Activated CD4-positive, alpha-beta T cell treated with anti-CD3 and anti-CD28 coated beads, Interleukin-2, amount 50 U/mL, for 1 hour (primary cell): ENCODE results near the gene IFIH1.
A peak's percentile ranks its signal among the peaks of the same experiment; 100 is the strongest.

ENCODE experiments used
- DNase-seq: peaks from one replicate; pipeline ENCODE4 v3.0.0-alpha.2; 2020

IFIH1 gene

DNA sequence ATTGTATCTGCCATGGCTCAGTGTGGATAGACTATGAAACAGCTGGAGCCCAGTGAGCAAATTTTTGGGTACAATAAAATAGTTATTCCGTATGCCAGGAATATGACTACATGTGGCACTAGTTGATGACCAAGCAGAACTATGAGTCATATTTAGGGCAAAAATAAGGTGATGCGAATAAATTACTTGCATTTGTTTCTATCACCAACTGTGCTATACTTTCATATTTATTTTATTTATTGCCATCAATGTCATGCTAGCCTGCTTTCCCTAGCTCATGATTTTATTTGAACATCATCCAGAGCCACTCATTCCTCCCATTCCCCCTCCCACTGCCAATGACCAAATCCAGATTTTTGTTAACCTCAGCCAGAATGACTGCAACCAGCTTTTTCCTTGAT lies 61.9 kb downstream of the IFIH1 start:
- DNase-seq = no peak

DNA sequence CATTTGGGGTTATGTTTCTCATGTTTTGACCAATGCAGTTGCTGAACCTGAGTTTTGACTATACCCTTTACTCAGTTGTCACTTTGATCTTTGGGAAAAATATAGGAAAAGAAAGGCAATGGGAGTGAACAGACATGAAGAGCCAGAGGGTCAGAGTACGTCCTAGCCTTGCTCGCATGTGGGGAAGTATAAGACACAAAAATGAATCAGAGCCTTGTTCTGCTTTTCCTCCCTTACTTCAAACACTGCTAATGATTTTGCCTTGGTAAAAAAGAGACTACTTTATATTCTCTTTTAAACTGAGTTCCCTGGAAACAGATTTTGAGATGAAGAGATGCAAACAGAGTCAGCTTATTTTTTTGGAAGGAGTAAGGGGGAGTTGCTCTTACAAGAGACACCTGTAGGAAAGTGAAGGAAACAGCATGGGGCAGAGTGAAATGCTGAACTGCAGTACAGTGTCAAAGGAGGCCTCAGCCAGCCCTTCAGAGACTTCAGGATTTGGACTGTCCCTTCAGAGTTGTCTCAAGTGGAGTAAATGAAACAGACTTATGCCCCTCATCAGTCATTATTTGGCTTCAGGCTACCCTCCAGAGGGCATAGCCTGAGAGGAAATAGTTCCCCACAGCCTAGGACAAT lies 64.1 kb downstream of the IFIH1 start:
- DNase-seq = no peak

DNA sequence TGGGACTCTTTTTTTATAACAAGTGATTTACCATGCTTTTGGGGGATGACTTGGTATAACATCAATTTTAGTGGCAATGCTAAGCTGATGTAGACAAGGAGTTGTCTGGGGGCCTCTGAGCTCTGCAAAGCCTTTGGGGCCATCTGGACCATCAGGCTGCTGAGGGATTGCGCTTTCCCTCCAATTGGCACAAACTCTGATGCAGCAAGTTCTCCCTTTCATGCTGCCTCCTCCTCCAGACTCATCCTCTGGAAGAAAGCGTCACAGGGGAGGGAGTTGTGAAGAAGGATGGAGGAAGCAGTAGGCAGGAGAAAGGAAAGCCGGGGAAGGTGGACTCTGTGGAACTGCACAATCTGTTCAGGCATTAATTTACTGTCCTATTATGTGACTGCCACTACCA lies 65.0 kb downstream of the IFIH1 start:
- no peak for DNase-seq

DNA sequence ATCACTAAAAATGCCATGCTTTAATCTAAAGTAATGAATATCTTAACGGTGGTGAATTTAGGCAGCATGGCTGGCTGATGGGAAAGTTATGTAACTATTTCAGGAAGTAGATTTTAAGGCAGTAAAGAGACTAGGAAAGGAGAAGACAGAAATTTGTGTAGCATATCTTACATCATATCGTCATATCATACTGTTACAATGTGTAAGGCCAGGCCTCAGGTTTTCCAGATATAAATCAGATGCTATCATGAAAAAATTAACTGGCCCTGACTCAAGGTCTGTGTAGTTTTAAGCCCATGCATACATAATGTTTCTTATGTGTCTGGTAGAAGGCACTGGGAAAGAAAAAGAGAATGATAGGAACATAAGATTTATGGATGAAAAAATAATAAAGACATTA lies 66.3 kb downstream of the IFIH1 start:
- DNase-seq = no peak

DNA sequence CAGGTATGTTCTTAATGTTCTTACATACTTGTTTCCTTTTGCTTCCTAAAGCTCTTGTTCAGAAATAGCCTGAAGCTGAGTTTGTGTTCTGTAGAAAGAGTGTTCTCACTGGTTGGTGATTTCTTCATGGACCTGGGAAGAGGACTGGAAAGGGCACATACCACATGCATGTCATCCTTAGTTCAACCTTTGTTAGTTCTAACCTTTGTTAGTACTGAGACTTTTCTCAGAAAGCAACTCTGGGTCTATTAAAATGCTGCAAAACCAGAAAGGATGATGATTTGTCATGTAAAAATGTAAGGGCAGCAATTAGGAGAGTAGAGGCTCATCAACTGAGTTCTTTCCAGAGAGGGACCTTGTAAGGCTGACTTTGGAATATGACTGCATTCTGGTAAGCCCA lies 72.7 kb downstream of the IFIH1 start:
- DNase-seq = no peak

DNA sequence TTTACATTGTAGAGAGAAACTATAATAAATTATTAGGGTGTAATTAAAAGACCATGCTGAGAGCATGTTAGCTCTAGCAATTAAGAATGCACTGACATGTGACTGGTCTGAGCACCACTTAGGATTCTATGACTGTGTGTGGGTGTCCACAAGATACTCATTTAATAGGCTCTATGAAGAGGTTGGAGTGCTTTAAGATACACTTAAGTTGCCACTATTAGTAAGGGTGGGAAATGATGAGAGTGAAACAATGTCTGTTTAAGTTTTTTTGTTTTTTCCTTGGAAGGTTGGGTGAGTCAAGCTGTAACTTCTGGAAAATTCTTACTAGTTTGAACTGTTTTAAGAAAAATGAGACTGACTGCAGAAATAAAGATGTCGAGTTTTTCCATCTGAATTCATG lies 73.4 kb downstream of the IFIH1 start:
- DNase-seq = no peak

DNA sequence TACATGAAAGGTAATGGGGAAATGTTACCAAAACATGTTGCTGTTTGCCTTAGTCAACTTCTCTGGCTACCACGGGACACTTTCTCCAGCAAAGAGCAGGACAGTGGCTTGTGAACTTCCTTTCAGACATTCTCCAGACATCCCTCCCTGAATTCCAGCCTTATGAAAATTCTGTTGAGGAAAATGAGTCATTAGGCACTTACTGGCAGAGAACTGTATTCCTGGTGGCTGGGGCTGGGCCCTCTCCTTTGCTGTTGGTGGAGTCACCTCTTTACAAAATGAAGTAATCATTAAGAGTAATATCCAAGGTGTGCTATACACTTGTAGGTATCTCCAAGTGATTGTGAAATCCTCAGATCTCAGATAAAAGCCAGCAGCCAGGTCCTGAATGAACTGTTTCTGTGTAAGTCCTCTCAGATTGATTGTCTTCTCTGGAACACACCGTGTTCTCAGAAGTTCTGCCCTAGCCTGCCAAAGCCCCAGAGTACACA lies 73.9 kb downstream of the IFIH1 start:
- no peak for DNase-seq

DNA sequence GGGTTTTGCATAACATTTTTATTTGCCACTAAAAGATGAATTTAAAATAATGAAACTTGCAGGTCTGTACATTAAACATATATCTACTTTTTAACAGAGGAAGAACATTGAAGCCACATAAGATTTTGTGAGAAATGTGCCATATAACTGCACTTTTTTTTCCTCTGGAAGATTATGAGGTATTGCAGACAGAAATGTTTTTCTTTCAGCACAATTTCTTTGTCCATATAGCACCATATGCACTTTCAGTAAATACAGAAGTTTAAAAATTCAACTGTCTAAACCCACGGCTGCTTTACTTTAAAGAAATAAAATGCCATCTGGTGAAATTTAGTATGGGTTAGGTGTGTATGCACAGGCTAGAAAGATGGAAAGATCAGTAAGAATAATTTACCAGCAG lies 74.8 kb downstream of the IFIH1 start:
- DNase-seq = no peak

DNA sequence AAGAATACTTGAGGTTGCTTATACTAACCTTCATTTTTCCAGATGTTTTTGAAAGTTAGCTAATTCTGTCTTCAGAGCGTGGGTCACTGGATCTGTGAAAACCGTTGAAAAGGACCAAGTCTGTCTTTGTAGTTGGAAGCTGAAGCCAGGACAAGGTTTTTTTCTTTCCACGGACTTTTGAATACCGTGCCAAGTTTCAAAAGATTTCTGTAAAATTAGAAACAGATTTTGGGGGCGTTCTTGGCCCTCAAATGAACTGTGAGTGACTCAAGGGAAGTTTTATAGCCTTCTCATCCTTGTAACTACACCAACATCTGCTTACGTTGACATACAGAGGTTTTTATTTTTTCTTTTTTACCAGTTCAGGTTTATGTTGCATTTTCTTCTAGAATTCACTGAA lies 75.2 kb downstream of the IFIH1 start, which contains the start of gene FAP:
Gene FAP (minus strand): TSS at position 152 of the 400 bp plus-strand sequence. CDS start 118 bp downstream, at position 34.
- DNase-seq = no peak

DNA sequence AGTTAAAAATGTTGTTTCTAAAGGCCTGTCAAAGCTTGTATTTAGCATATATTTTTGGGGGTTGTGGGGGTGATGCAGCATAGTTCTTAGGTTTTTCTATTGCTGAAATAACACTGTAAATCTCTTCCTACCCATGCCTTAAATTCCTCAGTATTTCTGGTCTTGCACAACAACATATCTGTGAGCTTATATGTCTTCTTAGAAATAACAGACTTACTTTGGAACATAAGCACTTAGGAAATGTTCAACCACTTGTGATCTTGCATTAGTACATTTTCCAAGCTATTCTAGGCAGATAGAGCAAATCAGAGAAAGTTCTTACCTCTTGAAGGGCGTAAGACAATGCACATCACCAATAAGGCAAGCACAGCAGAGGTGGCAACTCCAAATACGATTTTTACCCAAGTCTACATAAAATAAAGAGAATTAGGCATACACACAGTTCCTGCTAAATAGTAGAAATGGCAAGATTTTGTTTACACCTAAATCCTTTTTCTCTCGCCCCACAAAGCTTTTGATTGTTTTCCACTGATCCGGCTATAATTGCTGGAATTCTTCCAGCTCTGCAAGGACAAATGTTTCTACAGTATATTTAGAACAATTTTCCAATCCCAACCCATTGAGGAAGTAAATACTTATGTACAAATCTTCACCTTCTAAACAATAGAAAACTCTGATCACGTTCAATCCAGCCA lies 75.8 kb downstream of the IFIH1 start:
- DNase-seq = no peak

DNA sequence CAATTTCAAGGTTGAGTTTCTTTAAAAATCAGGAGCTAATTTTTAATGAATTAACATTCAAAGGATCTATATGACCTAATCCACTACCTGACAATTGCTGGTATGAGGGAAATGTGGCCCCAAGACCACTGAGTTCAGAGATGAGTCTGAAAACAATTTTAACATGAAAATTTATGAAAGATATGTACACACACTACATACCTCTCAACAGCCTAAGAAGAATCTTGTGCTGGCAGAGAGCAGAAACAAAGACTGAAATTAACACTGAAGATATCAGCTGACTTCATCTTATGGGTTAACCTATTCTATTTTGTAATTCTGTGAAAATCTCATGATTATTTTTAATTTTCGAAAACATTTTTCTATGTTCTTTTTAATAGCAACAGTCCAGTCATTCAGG lies 76.9 kb downstream of the IFIH1 start:
- no peak for DNase-seq

DNA sequence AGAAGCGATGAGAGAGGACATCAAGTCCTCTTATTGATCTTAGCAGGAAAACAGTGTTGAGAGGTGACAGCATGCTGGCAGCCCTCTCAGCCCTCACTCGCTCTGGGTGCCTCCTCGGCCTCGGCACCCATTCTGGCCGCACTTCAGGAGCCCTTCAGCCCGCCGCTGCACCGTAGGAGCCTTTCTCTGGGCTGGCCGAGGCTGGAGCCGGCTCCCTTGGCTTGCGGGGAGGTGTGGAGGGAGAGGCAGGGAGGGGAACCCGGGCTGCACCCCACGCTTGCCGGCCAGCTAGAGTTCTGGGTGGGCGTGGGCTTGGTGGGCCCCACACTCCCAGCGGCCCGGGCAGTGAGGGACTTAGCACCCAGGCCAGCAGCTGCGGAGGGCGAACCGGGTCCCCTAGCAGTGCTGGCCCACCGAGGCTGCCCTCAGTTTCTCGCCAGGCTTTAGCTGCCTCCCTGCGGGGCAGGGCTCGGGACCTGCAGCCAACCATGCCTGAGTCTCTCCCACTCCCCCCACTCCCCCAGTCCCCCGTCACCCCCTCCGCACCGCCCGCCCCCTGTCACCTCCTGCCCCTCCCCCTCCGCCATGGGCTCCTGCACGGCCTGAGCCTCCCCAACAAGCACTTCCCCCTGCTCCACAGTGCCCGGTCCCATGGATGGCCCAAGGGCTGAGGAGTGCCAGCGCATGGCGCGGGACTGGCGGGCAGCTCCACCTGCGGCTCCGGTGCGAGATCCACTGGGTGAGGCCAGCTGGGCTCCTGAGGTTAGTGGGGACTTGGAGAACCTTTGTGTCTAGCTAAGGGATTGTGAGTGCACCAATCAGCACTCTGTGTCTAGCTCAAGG lies 83.6 kb downstream of the IFIH1 start:
- DNase-seq = no peak

DNA sequence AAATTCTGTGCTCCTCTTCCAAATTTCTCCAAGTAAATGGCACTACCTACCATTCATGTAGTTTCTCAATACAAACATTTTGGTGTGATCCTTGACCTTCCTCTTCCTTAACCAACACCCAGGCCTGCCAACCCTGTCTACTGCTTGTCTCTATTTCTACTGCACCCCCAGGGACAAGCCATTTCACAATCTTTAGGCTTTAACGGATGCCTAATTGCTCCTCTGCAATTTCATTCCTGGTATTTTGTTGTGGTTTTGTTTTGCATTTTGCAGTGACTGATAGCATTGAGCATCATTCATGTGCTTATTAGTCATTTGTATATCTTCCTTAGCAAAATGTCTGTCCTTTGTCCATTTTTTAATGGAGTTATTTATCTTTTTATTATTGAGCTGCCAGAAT lies 85.3 kb downstream of the IFIH1 start:
- no peak for DNase-seq

DNA sequence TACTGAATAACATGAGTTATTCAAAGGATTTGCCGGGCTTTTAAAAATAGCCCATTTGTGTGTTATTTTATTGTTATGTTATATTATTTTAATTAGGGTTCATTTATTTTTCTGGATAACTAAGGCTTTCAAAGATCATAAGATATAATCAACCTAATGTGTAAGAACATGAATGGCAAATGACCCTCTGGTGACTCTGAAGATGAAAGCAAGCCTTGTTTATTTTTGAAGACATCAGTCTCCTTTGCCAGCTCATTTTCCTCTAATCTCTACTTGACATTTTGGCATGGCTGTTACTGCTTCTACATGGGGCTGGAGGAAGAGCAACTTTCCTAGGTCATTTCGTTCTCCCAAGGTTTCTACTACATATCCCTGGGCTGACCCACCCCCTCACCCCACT lies 85.8 kb downstream of the IFIH1 start:
- no peak for DNase-seq

DNA sequence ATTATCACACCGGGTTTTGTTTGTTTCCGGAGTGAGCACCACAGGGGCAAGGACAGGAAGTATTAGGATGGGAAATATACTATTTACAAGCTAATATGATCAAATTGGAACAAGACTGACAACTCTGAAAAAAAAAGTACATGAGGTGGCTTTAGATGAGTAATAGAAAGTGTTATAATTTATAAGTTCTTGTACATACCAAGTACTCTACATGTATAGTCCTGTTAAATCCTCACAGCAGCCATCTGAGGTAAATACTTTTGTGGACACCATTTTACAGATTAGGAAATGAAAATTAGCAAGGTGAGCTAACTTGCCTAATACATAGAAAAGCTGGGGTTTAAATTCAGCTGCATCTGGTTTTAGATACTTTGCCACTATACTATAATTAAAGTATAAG lies 86.5 kb downstream of the IFIH1 start:
- no peak for DNase-seq

DNA sequence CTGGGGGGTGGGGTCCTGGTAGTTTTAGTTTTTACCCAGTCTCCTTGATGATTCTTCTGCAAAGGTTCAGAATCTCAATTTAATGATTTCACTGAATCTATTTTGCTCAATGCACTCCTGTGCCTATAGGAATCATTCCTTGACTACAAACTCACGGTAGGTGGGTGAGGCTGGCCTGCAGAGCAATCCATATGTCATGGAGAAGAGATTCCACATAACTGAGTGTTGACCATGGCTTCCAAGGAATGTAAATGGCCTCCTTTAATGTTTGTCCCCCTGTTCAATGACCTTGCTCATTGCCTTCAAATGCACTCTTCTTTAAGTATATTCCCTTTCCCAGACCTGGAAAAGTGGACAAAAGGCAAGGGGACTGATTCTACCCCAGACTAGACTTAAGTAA lies 87.7 kb downstream of the IFIH1 start:
- no peak for DNase-seq

DNA sequence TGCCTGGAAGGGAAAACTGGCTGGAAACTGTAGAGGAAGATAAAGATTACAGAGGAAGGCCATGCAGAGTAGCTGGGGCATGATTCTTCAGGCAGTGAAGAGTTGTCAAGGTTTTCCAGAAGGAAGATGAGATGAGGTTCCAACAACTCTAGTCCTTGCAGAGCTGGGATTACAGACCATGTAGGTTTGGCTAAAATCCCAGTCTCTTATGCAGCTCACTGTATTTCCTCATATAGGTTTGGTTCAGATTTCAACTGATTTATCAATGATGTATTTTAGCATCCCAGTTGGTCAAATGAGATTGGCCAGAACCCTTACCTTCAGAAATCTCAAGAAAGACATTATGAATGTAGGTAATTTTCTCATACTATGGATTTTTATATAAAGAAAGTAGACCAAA lies 91.6 kb downstream of the IFIH1 start:
- DNase-seq = no peak

DNA sequence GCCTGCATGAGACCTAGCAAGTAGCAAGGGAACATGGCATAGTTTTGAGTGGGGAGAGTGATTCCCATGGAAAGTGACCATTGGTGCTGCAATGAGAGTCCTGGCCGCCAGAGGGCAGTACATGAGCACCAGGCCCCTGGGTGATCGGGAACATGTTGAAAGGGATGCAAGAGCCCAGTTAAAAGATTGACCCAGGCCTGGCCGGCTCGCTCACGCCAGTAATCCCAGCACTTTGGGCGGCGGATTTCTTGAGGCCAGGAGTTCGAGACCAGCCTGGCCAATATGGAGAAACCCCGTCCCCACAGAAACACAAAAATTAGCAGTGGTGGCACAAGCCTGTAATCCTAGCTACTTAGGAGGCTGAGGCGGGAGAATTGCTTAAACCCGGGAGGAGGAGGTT lies 97.4 kb downstream of the IFIH1 start:
- DNase-seq = peak; percentile 44

DNA sequence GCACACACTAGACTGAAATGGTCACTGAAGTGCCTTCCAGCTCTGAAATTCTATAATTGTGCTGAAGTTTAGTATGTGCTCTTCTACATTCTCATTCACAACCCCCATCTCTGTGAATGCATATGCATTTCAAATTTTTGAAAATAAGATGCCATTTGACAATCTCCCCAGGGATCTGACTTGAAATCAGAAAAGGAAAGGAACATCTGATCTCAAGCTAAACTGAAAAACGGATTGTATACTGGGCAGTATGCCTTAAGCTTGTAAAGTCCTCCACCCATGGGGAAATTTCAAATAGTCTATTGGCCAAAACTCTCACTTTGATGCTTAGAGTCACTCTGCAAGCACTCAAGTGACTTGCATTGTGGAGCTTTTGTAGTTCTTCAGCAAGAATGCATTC lies 98.1 kb downstream of the IFIH1 start:
- DNase-seq = no peak

DNA sequence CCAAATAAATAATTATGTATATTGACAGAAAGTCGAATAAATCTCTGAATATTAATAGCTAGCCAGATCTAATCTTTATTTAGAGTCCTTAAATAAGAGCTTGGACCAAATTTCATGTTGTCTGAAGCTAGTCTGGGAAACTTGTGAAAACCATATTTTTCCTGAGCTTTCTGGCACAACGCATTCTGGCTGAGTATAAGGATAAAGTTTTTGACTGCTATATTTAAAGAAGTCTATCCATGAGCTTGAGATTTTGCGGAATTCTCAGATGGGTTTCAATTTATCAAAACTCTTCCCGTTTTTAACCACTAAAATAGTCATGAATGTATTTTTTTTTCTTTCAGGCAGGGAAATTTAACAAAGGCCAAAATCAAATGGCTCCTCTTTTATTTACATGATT lies 99.1 kb downstream of the IFIH1 start:
- DNase-seq = no peak

DNA sequence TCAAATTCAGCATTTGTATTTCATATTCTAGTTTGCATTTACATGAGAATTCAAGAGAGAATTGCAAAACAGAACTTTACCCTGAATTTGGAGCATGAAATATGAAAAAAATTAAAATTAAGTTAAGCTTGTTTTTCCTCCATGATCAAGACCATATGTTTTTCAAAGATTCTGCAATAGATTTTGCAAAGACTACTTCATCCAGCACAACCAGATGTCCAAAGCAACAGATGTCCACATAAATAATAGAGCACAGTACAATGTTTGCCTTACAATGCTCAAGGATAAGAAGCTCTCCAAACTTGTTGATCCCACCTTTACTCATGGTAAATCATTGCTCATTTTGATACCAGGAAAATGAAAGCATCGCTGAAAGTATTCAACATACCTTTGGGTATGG lies 100.9 kb downstream of the IFIH1 start:
- no peak for DNase-seq
